K562 (cell line): Measurements from ENCODE around the gene ARHGAP30.

Source experiments
- CBX8 ChIP-seq: fragments of 200-600 bp; sonication (generic); IDR thresholded peaks from 2 replicates; pipeline ENCODE4 v1.6.1; 2012; ENCODE audit warnings: borderline replicate concordance, mixed run types, low read depth, mild to moderate bottlenecking, moderate library complexity, mixed read lengths, low read length, control low read depth, inconsistent platforms; ENCODE audit not compliant: poor library complexity, severe bottlenecking; ENCODE audit errors: extremely low read depth
- EP300 ChIP-seq: IDR thresholded peaks from 2 replicates; pipeline ENCODE4 v1.6.1; 2012; ENCODE audit warnings: low read length, improper control_type of control experiment
- GABPB1 ChIP-seq: sonication (generic); formaldehyde crosslinking; IDR thresholded peaks from 2 replicates; pipeline ENCODE4 v1.8.0; 2022; ENCODE audit warnings: mild to moderate bottlenecking, missing genetic modification reagents
- NFE2L1 ChIP-seq: fragments of 450-650 bp; IDR thresholded peaks from 2 replicates; pipeline ENCODE4 v1.6.1; 2016; ENCODE audit warnings: missing genetic modification characterization, low read depth, mild to moderate bottlenecking, missing compliant biosample characterization, moderate library complexity, borderline replicate concordance
- PHB ChIP-seq: fragments of 250-450 bp; sonication (Bioruptor Pico); IDR thresholded peaks from 2 replicates; pipeline ENCODE4 v1.5.0; 2021
- PHF20 ChIP-seq: fragments of 450-650 bp; IDR thresholded peaks from 2 replicates; pipeline ENCODE4 v1.6.1; 2018; ENCODE audit not compliant: partially characterized antibody
- POLR2AphosphoS5 ChIP-seq: IDR thresholded peaks from 2 replicates; pipeline ENCODE4 v1.6.1; 2011; ENCODE audit warnings: mild to moderate bottlenecking, low read depth, low read length, moderate library complexity; ENCODE audit not compliant: control insufficient read depth, insufficient read depth
- RCOR1 ChIP-seq, 2 experiments: IDR thresholded peaks; 2 replicates each; pipeline ENCODE4 v1.6.1; 2012; ENCODE audit warnings: low read depth in 2 of 2, low read length in 2 of 2, borderline replicate concordance in 1 of 2, improper control_type of control experiment in 1 of 2
- TCF7 ChIP-seq: sonication (generic); IDR thresholded peaks from 2 replicates; pipeline ENCODE4 v1.6.1; 2016; ENCODE audit warnings: antibody characterized with exemption, borderline replicate concordance
- TCF7L2 ChIP-seq: fragments of 150-350 bp; IDR thresholded peaks from 2 replicates; pipeline ENCODE4 v1.6.1; 2016; ENCODE audit warnings: low read depth, mild to moderate bottlenecking, low read length, moderate library complexity
- ZNF347 ChIP-seq: fragments of 450-650 bp; formaldehyde crosslinking; IDR thresholded peaks from 2 replicates; pipeline ENCODE4 v1.4.0; 2020; ENCODE audit warnings: low read depth, mild to moderate bottlenecking, moderate library complexity
- TF ChIP-seq, protein P1 (sequence below): fragments of 450-650 bp; IDR thresholded peaks from 2 replicates; pipeline ENCODE4 v1.6.1; 2018; ENCODE audit not compliant: partially characterized antibody
- TF ChIP-seq, protein P2 (sequence below): fragments of 450-650 bp; IDR thresholded peaks from 2 replicates; pipeline ENCODE4 v1.6.1; 2014; ENCODE audit warnings: low read depth, mild to moderate bottlenecking, moderate library complexity, borderline replicate concordance
- TF ChIP-seq, protein P3 (sequence below), 2 experiments: fragments of 150-350 bp in 1 of 2; IDR thresholded peaks; 2 replicates each; pipeline ENCODE4 v1.6.1; 2012 to 2016; ENCODE audit warnings: low read depth in 2 of 2, low read length in 2 of 2, mild to moderate bottlenecking in 1 of 2, moderate library complexity in 1 of 2

DNA sequence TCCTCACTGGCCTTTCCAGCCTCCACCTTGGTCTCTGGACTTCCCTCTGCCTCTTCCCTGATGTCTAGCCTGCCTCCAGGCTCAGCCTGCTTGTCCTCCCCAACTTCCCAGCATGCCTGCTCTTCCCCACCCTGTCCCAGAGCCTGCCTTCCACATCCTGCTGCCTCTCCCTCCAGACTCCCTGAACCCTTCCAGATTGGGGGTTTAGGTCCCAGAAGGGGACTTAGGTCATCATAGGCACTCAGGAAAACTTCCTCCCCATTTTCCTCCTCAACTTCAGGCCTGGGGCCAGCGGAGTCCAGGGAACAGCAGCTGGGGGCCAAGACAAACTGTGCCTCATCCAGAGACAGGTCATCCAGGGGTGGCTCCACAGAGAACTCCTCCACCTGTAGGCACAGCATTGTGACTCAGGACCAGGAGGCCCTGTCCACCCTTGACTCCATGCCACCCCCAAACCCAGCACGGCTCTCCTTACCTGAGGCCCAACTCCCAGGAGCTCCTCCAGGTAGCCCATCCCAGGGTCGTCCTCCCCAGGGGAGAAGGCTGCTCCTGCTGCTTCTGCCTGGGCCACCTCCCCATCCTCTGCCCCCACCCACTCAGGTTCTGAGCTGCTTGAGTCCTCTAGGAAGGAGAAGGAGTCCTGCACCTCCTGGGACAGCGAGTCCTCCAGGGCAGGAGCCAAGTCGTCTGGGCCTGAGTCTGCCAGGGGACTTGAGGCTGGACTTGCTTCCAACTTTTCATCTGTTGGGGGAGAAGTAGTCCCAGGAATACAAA is 20.6 kb downstream of the ARHGAP30 start:
- TF ChIP-seq PHB (CRISPR knock-in tag) (no peak), ZNF347 (CRISPR knock-in tag) (no peak), NFE2L1 (tag) (no peak), TCF7 (no peak), TCF7L2 (no peak), PHF20 (no peak), EP300 (no peak), CBX8 (no peak), POLR2AphosphoS5 (no peak), RCOR1 (IDR thresholded peaks at IDR 0.05; ENCODE audit: borderline replicate concordance in 1 of 2, low read depth in 2 of 2, low read length in 2 of 2) (no peak), GABPB1 (no peak)
- TF ChIP-seq, protein P1, sequence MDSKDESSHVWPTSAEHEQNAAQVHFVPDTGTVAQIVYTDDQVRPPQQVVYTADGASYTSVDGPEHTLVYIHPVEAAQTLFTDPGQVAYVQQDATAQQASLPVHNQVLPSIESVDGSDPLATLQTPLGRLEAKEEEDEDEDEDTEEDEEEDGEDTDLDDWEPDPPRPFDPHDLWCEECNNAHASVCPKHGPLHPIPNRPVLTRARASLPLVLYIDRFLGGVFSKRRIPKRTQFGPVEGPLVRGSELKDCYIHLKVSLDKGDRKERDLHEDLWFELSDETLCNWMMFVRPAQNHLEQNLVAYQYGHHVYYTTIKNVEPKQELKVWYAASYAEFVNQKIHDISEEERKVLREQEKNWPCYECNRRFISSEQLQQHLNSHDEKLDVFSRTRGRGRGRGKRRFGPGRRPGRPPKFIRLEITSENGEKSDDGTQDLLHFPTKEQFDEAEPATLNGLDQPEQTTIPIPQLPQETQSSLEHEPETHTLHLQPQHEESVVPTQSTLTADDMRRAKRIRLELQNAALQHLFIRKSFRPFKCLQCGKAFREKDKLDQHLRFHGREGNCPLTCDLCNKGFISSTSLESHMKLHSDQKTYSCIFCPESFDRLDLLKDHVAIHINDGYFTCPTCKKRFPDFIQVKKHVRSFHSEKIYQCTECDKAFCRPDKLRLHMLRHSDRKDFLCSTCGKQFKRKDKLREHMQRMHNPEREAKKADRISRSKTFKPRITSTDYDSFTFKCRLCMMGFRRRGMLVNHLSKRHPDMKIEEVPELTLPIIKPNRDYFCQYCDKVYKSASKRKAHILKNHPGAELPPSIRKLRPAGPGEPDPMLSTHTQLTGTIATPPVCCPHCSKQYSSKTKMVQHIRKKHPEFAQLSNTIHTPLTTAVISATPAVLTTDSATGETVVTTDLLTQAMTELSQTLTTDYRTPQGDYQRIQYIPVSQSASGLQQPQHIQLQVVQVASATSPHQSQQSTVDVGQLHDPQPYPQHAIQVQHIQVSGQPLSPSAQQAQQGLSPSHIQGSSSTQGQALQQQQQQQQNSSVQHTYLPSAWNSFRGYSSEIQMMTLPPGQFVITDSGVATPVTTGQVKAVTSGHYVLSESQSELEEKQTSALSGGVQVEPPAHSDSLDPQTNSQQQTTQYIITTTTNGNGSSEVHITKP, result no peak
- TF ChIP-seq, protein P2, sequence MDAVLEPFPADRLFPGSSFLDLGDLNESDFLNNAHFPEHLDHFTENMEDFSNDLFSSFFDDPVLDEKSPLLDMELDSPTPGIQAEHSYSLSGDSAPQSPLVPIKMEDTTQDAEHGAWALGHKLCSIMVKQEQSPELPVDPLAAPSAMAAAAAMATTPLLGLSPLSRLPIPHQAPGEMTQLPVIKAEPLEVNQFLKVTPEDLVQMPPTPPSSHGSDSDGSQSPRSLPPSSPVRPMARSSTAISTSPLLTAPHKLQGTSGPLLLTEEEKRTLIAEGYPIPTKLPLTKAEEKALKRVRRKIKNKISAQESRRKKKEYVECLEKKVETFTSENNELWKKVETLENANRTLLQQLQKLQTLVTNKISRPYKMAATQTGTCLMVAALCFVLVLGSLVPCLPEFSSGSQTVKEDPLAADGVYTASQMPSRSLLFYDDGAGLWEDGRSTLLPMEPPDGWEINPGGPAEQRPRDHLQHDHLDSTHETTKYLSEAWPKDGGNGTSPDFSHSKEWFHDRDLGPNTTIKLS, result no peak
- TF ChIP-seq, protein P3, sequence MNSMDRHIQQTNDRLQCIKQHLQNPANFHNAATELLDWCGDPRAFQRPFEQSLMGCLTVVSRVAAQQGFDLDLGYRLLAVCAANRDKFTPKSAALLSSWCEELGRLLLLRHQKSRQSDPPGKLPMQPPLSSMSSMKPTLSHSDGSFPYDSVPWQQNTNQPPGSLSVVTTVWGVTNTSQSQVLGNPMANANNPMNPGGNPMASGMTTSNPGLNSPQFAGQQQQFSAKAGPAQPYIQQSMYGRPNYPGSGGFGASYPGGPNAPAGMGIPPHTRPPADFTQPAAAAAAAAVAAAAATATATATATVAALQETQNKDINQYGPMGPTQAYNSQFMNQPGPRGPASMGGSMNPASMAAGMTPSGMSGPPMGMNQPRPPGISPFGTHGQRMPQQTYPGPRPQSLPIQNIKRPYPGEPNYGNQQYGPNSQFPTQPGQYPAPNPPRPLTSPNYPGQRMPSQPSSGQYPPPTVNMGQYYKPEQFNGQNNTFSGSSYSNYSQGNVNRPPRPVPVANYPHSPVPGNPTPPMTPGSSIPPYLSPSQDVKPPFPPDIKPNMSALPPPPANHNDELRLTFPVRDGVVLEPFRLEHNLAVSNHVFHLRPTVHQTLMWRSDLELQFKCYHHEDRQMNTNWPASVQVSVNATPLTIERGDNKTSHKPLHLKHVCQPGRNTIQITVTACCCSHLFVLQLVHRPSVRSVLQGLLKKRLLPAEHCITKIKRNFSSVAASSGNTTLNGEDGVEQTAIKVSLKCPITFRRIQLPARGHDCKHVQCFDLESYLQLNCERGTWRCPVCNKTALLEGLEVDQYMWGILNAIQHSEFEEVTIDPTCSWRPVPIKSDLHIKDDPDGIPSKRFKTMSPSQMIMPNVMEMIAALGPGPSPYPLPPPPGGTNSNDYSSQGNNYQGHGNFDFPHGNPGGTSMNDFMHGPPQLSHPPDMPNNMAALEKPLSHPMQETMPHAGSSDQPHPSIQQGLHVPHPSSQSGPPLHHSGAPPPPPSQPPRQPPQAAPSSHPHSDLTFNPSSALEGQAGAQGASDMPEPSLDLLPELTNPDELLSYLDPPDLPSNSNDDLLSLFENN (IDR thresholded peaks at IDR 0.05; ENCODE audit: low read depth in 2 of 2, low read length in 2 of 2), result no peak
